IMR-90 (cell line): ENCODE data around the gene CRYM. TPM values are rescaled to one million over a fixed set of nuclear protein-coding genes. Genes with fewer than 3 reads are reported as not detected.

Source experiments
- ATAC-seq: fragments of 200-7000 bp; cut with Tn5 transposase; 2 replicates; pipeline ENCODE4 v1.9.1; 2020; ENCODE audit warnings: low read depth, mild to moderate bottlenecking, moderate library complexity
- BruUV-seq: library from RNA; stranded (reverse); fragments of 400-500 nt; replicated peaks from 2 replicates; lab custom pipeline; 2021; lab: Mats Ljungman, UMichigan
- CTCF ChIA-PET: fragments of 300-600 bp; formaldehyde crosslinking; extraction: SDS; loops from one replicate; lab custom pipeline; 2021; ENCODE audit warnings: antibody characterized with exemption; lab: Yijun Ruan, JAX
- POLR2A ChIA-PET: fragments of 300-600 bp; sonication (Branson Sonifier 250); formaldehyde crosslinking; loops from one replicate; lab custom pipeline; 2022; ENCODE audit warnings: antibody characterized with exemption; ENCODE audit not compliant: unreplicated experiment; lab: Charles Lee
- DNase-seq: peaks from one replicate; pipeline ENCODE4 v3.0.0; 2013
- H2AFZ ChIP-seq: replicated peaks from 2 replicates; pipeline ENCODE3; 2013; ENCODE audit warnings: low read length, mild to moderate bottlenecking; ENCODE audit not compliant: poor library complexity
- H2AK5ac ChIP-seq: 2 replicates; pipeline ENCODE4 v1.6.1; 2013; ENCODE audit warnings: low read depth, low read length, inconsistent platforms
- H2AK9ac ChIP-seq: replicated peaks from 2 replicates; pipeline ENCODE3; 2013; ENCODE audit warnings: mild to moderate bottlenecking, low read depth, low read length, moderate library complexity; ENCODE audit not compliant: poor library complexity
- H2BK120ac ChIP-seq: 2 replicates; pipeline ENCODE4 v1.6.1; 2013; ENCODE audit warnings: low read depth, low read length, inconsistent platforms
- H2BK15ac ChIP-seq: 3 replicates; pipeline ENCODE4 v1.6.1; 2013; ENCODE audit warnings: low read depth, low read length, inconsistent platforms
- H2BK20ac ChIP-seq: 2 replicates; pipeline ENCODE4 v1.6.1; 2013; ENCODE audit warnings: low read depth, mild to moderate bottlenecking, inconsistent platforms, low read length, moderate library complexity
- H2BK5ac ChIP-seq: 2 replicates; pipeline ENCODE4 v1.6.1; 2013; ENCODE audit warnings: mild to moderate bottlenecking, low read depth, low read length, inconsistent platforms; ENCODE audit not compliant: poor library complexity, severe bottlenecking
- H3K14ac ChIP-seq: replicated peaks from 2 replicates; pipeline ENCODE4 v1.6.1; 2013; ENCODE audit warnings: low read depth, low read length, inconsistent platforms
- H3K18ac ChIP-seq: 2 replicates; pipeline ENCODE4 v1.6.1; 2013; ENCODE audit warnings: low read depth, low read length, control low read depth
- H3K23ac ChIP-seq: 2 replicates; pipeline ENCODE4 v1.6.1; 2013; ENCODE audit warnings: low read depth, low read length, inconsistent platforms
- H3K27ac ChIP-seq: 2 replicates; pipeline ENCODE4 v1.5.1; 2013; ENCODE audit warnings: mild to moderate bottlenecking, control low read depth, low read length; ENCODE audit not compliant: insufficient read depth
- H3K27me3 ChIP-seq: 2 replicates; pipeline ENCODE4 v1.6.1; 2013; ENCODE audit warnings: low read length; ENCODE audit not compliant: control insufficient read depth, insufficient read depth
- H3K36me3 ChIP-seq: 2 replicates; pipeline ENCODE4 v1.6.1; 2013; ENCODE audit warnings: low read length, mixed read lengths; ENCODE audit not compliant: control insufficient read depth, insufficient read depth
- H3K4ac ChIP-seq: 2 replicates; pipeline ENCODE4 v1.6.1; 2013; ENCODE audit warnings: low read depth, low read length, inconsistent platforms
- H3K4me1 ChIP-seq: 2 replicates; pipeline ENCODE4 v1.6.1; 2013; ENCODE audit warnings: low read length, mixed read lengths; ENCODE audit not compliant: control insufficient read depth, insufficient read depth
- H3K4me2 ChIP-seq: 2 replicates; pipeline ENCODE4 v1.6.1; 2013; ENCODE audit warnings: low read depth, mild to moderate bottlenecking, control low read depth, low read length, moderate library complexity
- H3K4me3 ChIP-seq: 2 replicates; pipeline ENCODE4 v1.5.1; 2013; ENCODE audit warnings: low read depth, mild to moderate bottlenecking, control low read depth, low read length, moderate library complexity; ENCODE audit not compliant: insufficient read depth
- H3K56ac ChIP-seq: 2 replicates; pipeline ENCODE4 v1.6.1; 2013; ENCODE audit warnings: low read length, inconsistent platforms; ENCODE audit not compliant: insufficient read depth; ENCODE audit errors: extremely low read depth
- H3K79me1 ChIP-seq, 2 experiments: 2 replicates each; pipeline ENCODE4 v1.6.1; 2013; ENCODE audit warnings: low read length in 2 of 2, inconsistent platforms in 1 of 2, low read depth in 1 of 2
- H3K9ac ChIP-seq: 2 replicates; pipeline ENCODE4 v1.6.1; 2013; ENCODE audit warnings: low read depth, low read length, control low read depth
- H3K9me1 ChIP-seq: 2 replicates; pipeline ENCODE4 v1.6.1; 2013; ENCODE audit warnings: low read length, inconsistent platforms; ENCODE audit not compliant: insufficient read depth
- H3K9me3 ChIP-seq: 2 replicates; pipeline ENCODE4 v1.6.1; 2013; ENCODE audit warnings: low read length; ENCODE audit not compliant: control insufficient read depth, insufficient read depth
- H4K20me1 ChIP-seq: 2 replicates; pipeline ENCODE4 v1.6.1; 2013; ENCODE audit warnings: low read length, inconsistent platforms; ENCODE audit not compliant: insufficient read depth
- H4K5ac ChIP-seq: 2 replicates; pipeline ENCODE4 v1.6.1; 2013; ENCODE audit warnings: mild to moderate bottlenecking, low read depth, low read length, control low read depth
- H4K8ac ChIP-seq, 2 experiments: 2 replicates each; pipeline ENCODE4 v1.6.1; 2013; ENCODE audit warnings: low read depth in 2 of 2, low read length in 2 of 2, control low read depth in 1 of 2, inconsistent platforms in 1 of 2
- H4K91ac ChIP-seq: 2 replicates; pipeline ENCODE4 v1.6.1; 2013; ENCODE audit warnings: low read depth, low read length, inconsistent platforms; ENCODE audit not compliant: insufficient read depth
- CEBPB ChIP-seq: IDR thresholded peaks from 2 replicates; pipeline ENCODE4 v1.6.1; 2012; ENCODE audit warnings: low read depth, low read length, improper control_type of control experiment
- CTCF ChIP-seq: conservative IDR thresholded peaks from 2 replicates; pipeline ENCODE4 v1.5.1; 2012; ENCODE audit warnings: mild to moderate bottlenecking, low read depth, low read length, improper control_type of control experiment
- MAZ ChIP-seq: IDR thresholded peaks from 2 replicates; pipeline ENCODE4 v1.6.1; 2012; ENCODE audit warnings: low read depth, mild to moderate bottlenecking, low read length, improper control_type of control experiment, moderate library complexity, borderline replicate concordance
- RCOR1 ChIP-seq: IDR thresholded peaks from 2 replicates; pipeline ENCODE4 v1.6.1; 2012; ENCODE audit warnings: mild to moderate bottlenecking, low read length, improper control_type of control experiment; ENCODE audit not compliant: insufficient replicate concordance
- SMC3 ChIP-seq: fragments of 150-350 bp; IDR thresholded peaks from 2 replicates; pipeline ENCODE4 v1.6.1; 2016; ENCODE audit warnings: low read depth, mild to moderate bottlenecking, antibody characterized with exemption, low read length, moderate library complexity
- WGBS, 2 experiments: methylation state at CpG; one replicate each; pipeline versions ENCODE4 v1.1.5 to v1.1.7; 2013; ENCODE audit warnings: missing lambda C conversion rate in 2 of 2; ENCODE audit not compliant: insufficient read length in 1 of 2; ENCODE audit errors: extremely low coverage in 2 of 2; 5-methylcytosine and 5-hydroxymethylcytosine counted together
- dilution Hi-C: fragments of 300-500 bp; cut with HindIII; formaldehyde crosslinking; loops from one replicate; pipeline ENCODE4 v1.14.3; 2018; ENCODE audit warnings: low sequenced_read_pairs; ENCODE audit not compliant: unreplicated experiment
- in situ Hi-C: fragments of 300-500 bp; cut with MboI; formaldehyde crosslinking; loops from 3 replicates; pipeline ENCODE4 v1.14.3; 2019; ENCODE audit warnings: low sequenced_read_pairs, inconsistent platforms, mixed read lengths
- intact Hi-C: fragments of 100-400 bp; cut with micrococcal nuclease; formaldehyde crosslinking; loops from 2 replicates; pipeline ENCODE4 v1.10.0; 2022
- polyA plus RNA-seq, 3 experiments: library from polyadenylated mRNA; depleted of rRNA; stranded (reverse); fragments of >200 nt; gene quantifications; 2 replicates each; pipeline ENCODE4 v1.2.3, GENCODE V29; 2012; ENCODE audit warnings: low replicate concordance in 1 of 3
- total RNA-seq: library from RNA; depleted of rRNA; stranded (reverse); fragments of >200 nt; gene quantifications from 2 replicates; pipeline ENCODE4 v1.2.3, GENCODE V29; 2012

Gene CRYM
- total and polyA plus RNA-seq, 2 of the 4 experiments (the other 2 are of a cell fraction): not detected

GRCh38 chr16:21281698-21282389, 3.8 kb upstream of the CRYM start:
- Histone ChIP-seq H3K4me2 (no peak overlapping the region), H2AK5ac (no peak overlapping the region), H2AK9ac (no peak overlapping the region), H3K79me1 (no peaks in the 10 kb centered on the region), H4K91ac (no peak overlapping the region), H3K14ac (no peak overlapping the region), H3K27me3 (peaks cover 60% of the 10 kb centered on the region), H4K8ac (no peak overlapping the region), H4K5ac (no peak overlapping the region), H3K9me3 (peaks cover 3% of the 10 kb centered on the region; the same call in 1 of the 2 replicates), H3K23ac (no peak overlapping the region), H2AFZ (no peak overlapping the region), H3K9ac (no peak overlapping the region), H3K4ac (no peak overlapping the region), H2BK5ac (no peak overlapping the region), H2BK15ac (no peak overlapping the region), H3K4me1 (no peaks in the 10 kb centered on the region), H4K20me1 (0 out of 2 replicates have a peak, but pooled peaks cover 3% of the 10 kb centered on the region), H3K27ac (no peak overlapping the region), H2BK120ac (no peak overlapping the region), H3K56ac (no peak overlapping the region), H3K36me3 (no peaks in the 10 kb centered on the region), H3K18ac (no peak overlapping the region), H3K4me3 (no peak overlapping the region), H2BK20ac (no peak overlapping the region), H3K9me1 (no peaks in the 10 kb centered on the region)
- no TSS peak for BruUV-seq
- in situ Hi-C loops: no loop called here
- dilution Hi-C loops: no loop called here
- WGBS, 2 experiments: no CpG with 5 or more reads among the region's 7 CpGs
- ChIA-PET CTCF (no interaction called here), POLR2A (no interaction called here)
- DNase-seq: no peak
- no peak for ATAC-seq
- no peak for TF ChIP-seq SMC3
- no peak for TF ChIP-seq CEBPB
- no peak for TF ChIP-seq RCOR1
- TF ChIP-seq MAZ: no peak
- TF ChIP-seq CTCF: no peak
- intact Hi-C loops: loop anchor here (5.0 to 10.0 kb wide), 2 partner anchors 125 to 1413 kb away; partner anchors contain the start of gene LDAF1
